DOHH2 (cell line): ENCODE data around the gene ESYT2.

Source experiments
- H3F3A ChIP-seq: fragments of 200-600 bp; sonication (generic), shearing (Covaris generic); 2 replicates; pipeline ENCODE4 v1.6.0; 2016; ENCODE audit warnings: antibody characterized with exemption, mild to moderate bottlenecking; ENCODE audit not compliant: control insufficient read depth, insufficient read depth
- H3K27ac ChIP-seq: fragments of 200-600 bp; sonication (generic); 2 replicates; pipeline ENCODE4 v1.5.1; 2014; ENCODE audit warnings: low read depth, mild to moderate bottlenecking, low read length, moderate library complexity
- H3K27me3 ChIP-seq: fragments of 200-600 bp; sonication (generic); 2 replicates; pipeline ENCODE4 v1.6.1; 2014; ENCODE audit warnings: mild to moderate bottlenecking, low read length, mixed read lengths; ENCODE audit not compliant: control insufficient read depth
- H3K36me3 ChIP-seq: fragments of 200-600 bp; sonication (generic); 2 replicates; pipeline ENCODE4 v1.6.1; 2014; ENCODE audit warnings: mild to moderate bottlenecking, low read length, moderate library complexity, mixed read lengths; ENCODE audit not compliant: control insufficient read depth
- H3K4me1 ChIP-seq: fragments of 200-600 bp; sonication (generic); 2 replicates; pipeline ENCODE4 v1.6.1; 2014; ENCODE audit warnings: mild to moderate bottlenecking, low read length, mixed read lengths; ENCODE audit not compliant: control insufficient read depth
- H3K4me2 ChIP-seq: fragments of 200-600 bp; sonication (generic); 2 replicates; pipeline ENCODE4 v1.6.0; 2014; ENCODE audit warnings: mild to moderate bottlenecking, low read length, moderate library complexity
- H3K4me3 ChIP-seq: fragments of 200-600 bp; sonication (generic); 2 replicates; pipeline ENCODE4 v1.5.1; 2014; ENCODE audit warnings: mild to moderate bottlenecking, low read length, mixed read lengths
- H3K79me2 ChIP-seq: fragments of 200-600 bp; sonication (generic); 2 replicates; pipeline ENCODE4 v1.6.1; 2014; ENCODE audit warnings: mild to moderate bottlenecking, low read length, mixed read lengths; ENCODE audit not compliant: control insufficient read depth
- H3K9me2 ChIP-seq: fragments of 200-600 bp; sonication (generic); replicated peaks from 2 replicates; pipeline ENCODE4 v1.6.1; 2014; ENCODE audit warnings: mild to moderate bottlenecking, low read length, mixed read lengths; ENCODE audit not compliant: control insufficient read depth
- H3K9me3 ChIP-seq: fragments of 200-600 bp; sonication (generic); 2 replicates; pipeline ENCODE4 v1.6.1; 2014; ENCODE audit warnings: antibody characterized with exemption, low read length, mixed read lengths; ENCODE audit not compliant: control insufficient read depth, insufficient read depth
- H4K20me1 ChIP-seq: fragments of 200-600 bp; sonication (generic); 2 replicates; pipeline ENCODE4 v1.6.0; 2014; ENCODE audit warnings: low read depth, mild to moderate bottlenecking, antibody characterized with exemption, low read length, moderate library complexity; ENCODE audit not compliant: control insufficient read depth, insufficient read depth
- CTCF ChIP-seq: fragments of 200-600 bp; sonication (generic); IDR thresholded peaks from one replicate; pipeline ENCODE4 v1.5.1; 2014; ENCODE audit warnings: antibody characterized with exemption, mild to moderate bottlenecking, low read depth, low read length; ENCODE audit not compliant: poor library complexity, severe bottlenecking
- EZH2phosphoT487 ChIP-seq: fragments of 200-600 bp; sonication (generic); IDR thresholded peaks from 2 replicates; pipeline ENCODE4 v1.6.1; 2017; ENCODE audit warnings: borderline replicate concordance, mild to moderate bottlenecking, antibody characterized with exemption, low read length, moderate library complexity, mixed read lengths

ESYT2 gene

DNA sequence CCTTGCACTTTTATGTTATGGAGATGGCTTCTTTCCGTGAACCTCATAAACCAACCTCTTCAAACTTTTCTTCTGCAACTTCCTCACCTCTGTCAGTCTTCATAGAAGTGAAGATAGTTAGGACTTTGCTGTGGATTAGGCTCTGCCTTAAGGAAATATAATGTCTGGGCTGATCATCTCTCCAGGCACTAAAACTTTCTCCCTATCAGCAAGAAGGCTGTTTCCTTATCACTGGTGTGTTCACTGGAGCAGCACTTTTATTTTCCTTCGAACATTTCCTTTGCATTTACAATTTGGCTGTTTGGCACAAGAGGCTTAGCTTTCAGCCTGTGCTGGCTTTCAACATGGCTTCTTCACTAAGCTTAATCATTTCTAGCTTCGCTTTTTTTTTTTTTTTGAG lies 52.8 kb downstream of the ESYT2 start:
- Histone ChIP-seq H3K27ac (no peak overlapping the region), H3K4me2 (no peak overlapping the region), H3K4me1 (no peaks in the 10 kb centered on the region), H3K36me3 (peaks cover 15% of the 10 kb centered on the region), H3F3A (no peaks in the 10 kb centered on the region), H3K79me2 (no peaks in the 10 kb centered on the region), H3K4me3 (no peak overlapping the region), H3K27me3 (no peaks in the 10 kb centered on the region), H3K9me3 (peaks cover 6% of the 10 kb centered on the region; the same call in 1 of the 2 replicates), H3K9me2 (no peaks in the 10 kb centered on the region), H4K20me1 (no peaks in the 10 kb centered on the region)
- no peak for TF ChIP-seq CTCF
- no peak for TF ChIP-seq EZH2phosphoT487

DNA sequence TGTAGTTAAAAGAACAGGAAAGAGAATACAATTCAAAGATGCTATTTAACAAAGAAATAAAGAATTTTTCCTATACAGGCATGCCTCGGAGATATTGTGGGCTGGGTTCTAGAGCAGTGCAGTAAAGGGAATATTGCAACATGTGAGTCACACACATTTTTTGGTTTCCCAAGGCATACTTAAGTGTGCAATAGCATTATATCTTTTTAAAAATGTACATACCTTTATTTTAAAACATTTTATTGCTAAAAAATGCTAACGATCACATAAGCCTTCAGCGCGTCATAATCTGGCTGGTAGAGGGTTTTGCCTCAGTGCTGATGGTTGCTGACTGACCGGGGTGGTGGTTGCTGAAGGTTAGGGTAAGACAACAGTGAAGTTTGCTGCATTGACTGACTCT lies 54.4 kb downstream of the ESYT2 start:
- H3K79me2 ChIP-seq, result no peaks in the 10 kb centered on the region
- no peaks in the 10 kb centered on the region for H3K9me3 ChIP-seq
- H3K27me3 ChIP-seq, result no peaks in the 10 kb centered on the region
- H3K36me3 ChIP-seq, result peaks cover 2% of the 10 kb centered on the region; the same call in 1 of the 2 replicates
- H3K4me3 ChIP-seq, result no peak overlapping the region
- H3K9me2 ChIP-seq, result no peaks in the 10 kb centered on the region
- H3K27ac ChIP-seq, result no peak overlapping the region
- no peaks in the 10 kb centered on the region for H3F3A ChIP-seq
- H3K4me2 ChIP-seq, result no peak overlapping the region
- H4K20me1 ChIP-seq, result no peaks in the 10 kb centered on the region
- H3K4me1 ChIP-seq, result no peaks in the 10 kb centered on the region
- no peak for TF ChIP-seq EZH2phosphoT487
- no peak for TF ChIP-seq CTCF

GRCh38 chr7:158772916-158773315 lies 56.4 kb downstream of the ESYT2 start:
- no peaks in the 10 kb centered on the region for H3K79me2 ChIP-seq
- no peak overlapping the region for H3K4me2 ChIP-seq
- H3K4me1 ChIP-seq, result no peaks in the 10 kb centered on the region
- no peaks in the 10 kb centered on the region for H3K9me3 ChIP-seq
- H4K20me1 ChIP-seq, result no peaks in the 10 kb centered on the region
- no peaks in the 10 kb centered on the region for H3K27me3 ChIP-seq
- TF ChIP-seq CTCF (no peak), EZH2phosphoT487 (no peak)
- H3K4me3 ChIP-seq, result no peak overlapping the region
- H3K27ac ChIP-seq, result no peak overlapping the region
- no peaks in the 10 kb centered on the region for H3K9me2 ChIP-seq
- H3K36me3 ChIP-seq, result no peaks in the 10 kb centered on the region; the same call in 1 of the 2 replicates
- H3F3A ChIP-seq, result no peaks in the 10 kb centered on the region
